RWPE2 (cell line): ENCODE measurements around the gene AKAP13.

ENCODE experiments used
- ATAC-seq: fragments of 200-7000 bp; cut with Tn5 transposase; 3 replicates; pipeline ENCODE4 v1.9.1; 2021; ENCODE audit warnings: low read depth
- DNase-seq: peaks from one replicate; pipeline ENCODE4 v3.0.0-alpha.2; 2020; ENCODE audit warnings: low spot score
- H3K27ac ChIP-seq: fragments of 450-650 bp; 2 replicates; pipeline ENCODE4 v1.5.1; 2017; ENCODE audit warnings: mild to moderate bottlenecking; ENCODE audit not compliant: poor library complexity, severe bottlenecking
- H3K27me3 ChIP-seq: fragments of 250-450 bp; sonication (Bioruptor Pico); 2 replicates; pipeline ENCODE4 v1.5.1; 2021; ENCODE audit warnings: mild to moderate bottlenecking, moderate library complexity; ENCODE audit not compliant: insufficient read depth, poor library complexity, severe bottlenecking
- H3K36me3 ChIP-seq: fragments of 250-450 bp; sonication (Bioruptor Pico); 2 replicates; pipeline ENCODE4 v1.5.1; 2020; ENCODE audit warnings: low read depth, mild to moderate bottlenecking, moderate library complexity
- H3K4me1 ChIP-seq: fragments of 250-450 bp; sonication (Bioruptor Pico); 2 replicates; pipeline ENCODE4 v1.5.1; 2021; ENCODE audit warnings: mild to moderate bottlenecking, moderate library complexity; ENCODE audit not compliant: insufficient read depth, poor library complexity, severe bottlenecking
- H3K4me3 ChIP-seq: fragments of 250-450 bp; sonication (Bioruptor Pico); 2 replicates; pipeline ENCODE4 v1.5.1; 2021; ENCODE audit warnings: mild to moderate bottlenecking, moderate library complexity; ENCODE audit not compliant: severe bottlenecking
- H3K9me3 ChIP-seq: fragments of 250-450 bp; sonication (Bioruptor Pico); 2 replicates; pipeline ENCODE4 v1.5.1; 2021; ENCODE audit warnings: mild to moderate bottlenecking, moderate library complexity; ENCODE audit not compliant: severe bottlenecking
- TF ChIP-seq, protein P1 (sequence below): fragments of 450-650 bp; IDR thresholded peaks from one replicate; pipeline ENCODE4 v1.5.1; 2017; ENCODE audit warnings: mild to moderate bottlenecking, moderate library complexity; ENCODE audit not compliant: poor library complexity, severe bottlenecking

The AKAP13 gene

DNA sequence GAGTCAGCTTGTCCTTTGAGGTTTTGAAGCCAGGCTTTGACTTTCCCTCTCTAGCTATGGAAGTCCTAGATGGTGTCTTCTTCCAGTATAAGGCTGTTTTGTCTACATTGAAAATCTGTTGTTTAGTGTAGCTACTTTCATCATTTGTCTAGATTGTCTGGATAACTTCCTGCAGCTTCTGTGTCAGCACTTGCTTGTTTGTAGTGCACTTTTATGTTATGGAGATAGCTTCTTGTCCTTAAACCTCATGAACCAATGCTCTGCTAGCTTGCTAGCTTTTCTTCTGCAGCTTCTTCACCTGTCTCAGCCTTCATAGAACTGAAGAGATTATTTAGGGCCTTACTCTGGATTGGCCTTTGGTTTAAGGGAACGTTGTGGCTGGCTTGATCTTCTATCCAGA is 43.8 kb downstream of the AKAP13 start:
- H3K27me3 ChIP-seq = no peaks in the 10 kb centered on the region
- H3K4me3 ChIP-seq = no peak overlapping the region
- no peaks in the 10 kb centered on the region for H3K36me3 ChIP-seq
- peaks cover 8% of the 10 kb centered on the region for H3K4me1 ChIP-seq
- TF ChIP-seq, protein P1, sequence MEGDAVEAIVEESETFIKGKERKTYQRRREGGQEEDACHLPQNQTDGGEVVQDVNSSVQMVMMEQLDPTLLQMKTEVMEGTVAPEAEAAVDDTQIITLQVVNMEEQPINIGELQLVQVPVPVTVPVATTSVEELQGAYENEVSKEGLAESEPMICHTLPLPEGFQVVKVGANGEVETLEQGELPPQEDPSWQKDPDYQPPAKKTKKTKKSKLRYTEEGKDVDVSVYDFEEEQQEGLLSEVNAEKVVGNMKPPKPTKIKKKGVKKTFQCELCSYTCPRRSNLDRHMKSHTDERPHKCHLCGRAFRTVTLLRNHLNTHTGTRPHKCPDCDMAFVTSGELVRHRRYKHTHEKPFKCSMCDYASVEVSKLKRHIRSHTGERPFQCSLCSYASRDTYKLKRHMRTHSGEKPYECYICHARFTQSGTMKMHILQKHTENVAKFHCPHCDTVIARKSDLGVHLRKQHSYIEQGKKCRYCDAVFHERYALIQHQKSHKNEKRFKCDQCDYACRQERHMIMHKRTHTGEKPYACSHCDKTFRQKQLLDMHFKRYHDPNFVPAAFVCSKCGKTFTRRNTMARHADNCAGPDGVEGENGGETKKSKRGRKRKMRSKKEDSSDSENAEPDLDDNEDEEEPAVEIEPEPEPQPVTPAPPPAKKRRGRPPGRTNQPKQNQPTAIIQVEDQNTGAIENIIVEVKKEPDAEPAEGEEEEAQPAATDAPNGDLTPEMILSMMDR = no peak
- no peak overlapping the region for H3K27ac ChIP-seq
- ATAC-seq = no peak
- DNase-seq = no peak
- no peaks in the 10 kb centered on the region for H3K9me3 ChIP-seq

DNA sequence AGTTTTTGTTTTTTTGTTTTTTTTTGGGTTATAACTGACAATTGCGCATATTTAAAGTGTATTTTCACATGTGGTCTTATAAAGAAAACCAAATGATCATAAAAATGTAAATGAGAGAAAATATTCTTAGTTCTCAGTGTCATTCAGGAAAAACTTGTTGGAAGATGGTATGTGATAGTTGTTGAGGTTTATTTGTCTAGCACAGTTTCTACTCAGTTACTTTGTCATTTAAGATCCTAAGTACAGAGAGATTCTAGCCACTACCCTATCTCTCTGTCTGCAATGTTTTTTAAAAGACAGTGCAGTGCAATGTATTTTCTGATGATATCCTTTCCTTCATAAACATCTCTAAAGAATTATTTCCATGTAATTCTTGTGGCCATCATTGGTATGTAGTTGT is 46.1 kb downstream of the AKAP13 start:
- no peaks in the 10 kb centered on the region for H3K36me3 ChIP-seq
- H3K27me3 ChIP-seq = no peaks in the 10 kb centered on the region
- no peak overlapping the region for H3K4me3 ChIP-seq
- TF ChIP-seq, protein P1 = no peak
- DNase-seq (no peak), ATAC-seq (no peak)
- no peaks in the 10 kb centered on the region for H3K4me1 ChIP-seq
- H3K9me3 ChIP-seq = no peaks in the 10 kb centered on the region
- H3K27ac ChIP-seq = no peak overlapping the region

DNA sequence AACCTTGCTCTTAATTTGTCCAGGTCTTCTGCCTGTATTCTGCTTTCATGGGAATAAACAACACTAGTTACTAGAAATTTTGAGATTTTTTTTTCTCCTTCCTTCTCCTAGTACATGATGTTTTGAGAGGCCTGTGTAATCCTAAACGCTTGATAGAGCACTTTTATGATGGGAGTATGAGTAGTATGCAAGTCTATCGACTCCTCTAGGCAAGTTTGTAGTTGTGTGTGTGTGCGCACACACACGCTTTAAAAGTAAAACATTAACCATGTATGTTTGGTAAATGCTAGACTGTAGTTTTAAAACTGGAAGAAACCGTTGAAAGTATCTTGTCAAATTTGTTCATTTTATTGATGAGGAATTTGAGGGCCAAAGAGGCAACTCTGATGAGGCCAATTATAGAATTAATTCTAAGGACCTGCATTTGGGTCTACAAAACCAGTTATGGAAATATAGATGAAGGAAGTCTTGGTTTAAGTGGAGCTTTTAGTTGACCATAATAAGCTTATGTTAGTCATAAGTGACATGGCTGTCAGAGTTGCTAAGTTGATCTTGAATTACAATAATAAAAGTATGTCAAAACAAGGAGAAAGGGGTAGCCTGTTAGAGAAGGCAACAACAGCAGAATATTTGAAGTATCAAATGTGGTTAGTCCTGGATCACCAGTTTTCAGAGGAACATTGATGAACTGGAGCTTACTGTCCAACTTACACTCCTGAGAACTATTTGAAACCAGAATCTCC is 47.1 kb downstream of the AKAP13 start:
- TF ChIP-seq, protein P1 = no peak
- Histone ChIP-seq H3K27ac (no peak overlapping the region), H3K4me3 (no peak overlapping the region), H3K4me1 (no peaks in the 10 kb centered on the region), H3K27me3 (no peaks in the 10 kb centered on the region), H3K9me3 (no peaks in the 10 kb centered on the region), H3K36me3 (no peaks in the 10 kb centered on the region)
- no peak for ATAC-seq
- DNase-seq = no peak

DNA sequence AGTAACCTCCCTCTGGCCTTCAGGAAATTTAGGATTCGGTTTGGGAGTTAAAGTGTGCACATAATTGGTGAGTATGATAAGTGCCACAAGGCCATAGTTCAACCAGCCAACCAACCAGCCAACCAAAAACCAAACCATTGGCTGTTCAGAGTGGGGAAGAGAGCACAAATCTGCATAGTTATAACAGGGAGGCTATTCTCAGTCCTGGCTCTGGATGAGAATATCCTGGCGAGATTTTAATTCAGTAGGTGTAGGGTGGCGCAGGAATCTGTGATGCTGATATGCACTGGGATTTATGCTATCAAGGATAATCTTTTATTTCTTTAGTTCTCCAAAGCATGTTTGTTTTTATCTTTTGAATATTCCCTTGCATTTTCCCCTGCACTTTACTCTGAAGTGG is 49.1 kb downstream of the AKAP13 start:
- Histone ChIP-seq H3K27me3 (no peaks in the 10 kb centered on the region), H3K4me1 (no peaks in the 10 kb centered on the region), H3K36me3 (peaks cover 6% of the 10 kb centered on the region; the same call in 1 of the 2 replicates), H3K27ac (no peak overlapping the region), H3K9me3 (no peaks in the 10 kb centered on the region), H3K4me3 (no peak overlapping the region)
- ATAC-seq (no peak), DNase-seq (no peak)
- TF ChIP-seq, protein P1 = no peak
